Stomach (tissue), 9 donors: ENCODE data around the gene THADA. TPM values are rescaled to one million over a fixed set of nuclear protein-coding genes. Genes with fewer than 3 reads are reported as not detected.

Source experiments
- DNase-seq, 2 donors: peaks; one replicate each; pipeline versions ENCODE4 v3.0.0 to v3.0.0-alpha.2; 2013 to 2019
- H3K27ac ChIP-seq, 5 donors: fragments of 200-600 bp in 4 of 5; sonication (generic) in 4 of 5; one replicate each; pipeline ENCODE4 v1.5.1; 2013 to 2019; ENCODE audit warnings: mild to moderate bottlenecking in 1 of 5, moderate library complexity in 1 of 5
- H3K27me3 ChIP-seq, 3 donors: fragments of 200-600 bp; sonication (generic); one replicate each; pipeline ENCODE4 v1.5.1; 2017 to 2019; ENCODE audit warnings: mixed run types in 1 of 3
- H3K36me3 ChIP-seq, 4 donors: fragments of 200-600 bp; sonication (generic); 1 replicate in 3 of 4; 2 replicates in 1 of 4; pipeline ENCODE4 v1.5.1; 2016 to 2019
- H3K4me1 ChIP-seq, 4 donors: fragments of 200-600 bp; sonication (generic); one replicate each; pipeline ENCODE4 v1.5.1; 2016 to 2019
- H3K4me3 ChIP-seq, 4 donors: fragments of 200-600 bp; sonication (generic) in 3 of 4; one replicate each; pipeline ENCODE4 v1.5.1; 2016 to 2019; ENCODE audit warnings: mild to moderate bottlenecking in 1 of 4
- H3K9me3 ChIP-seq, 4 donors: fragments of 200-600 bp; sonication (generic); one replicate each; pipeline ENCODE4 v1.5.1; 2016 to 2019
- EP300 ChIP-seq: sonication (generic); formaldehyde crosslinking; IDR thresholded peaks from one replicate; pipeline ENCODE4 v1.6.1; 2017; ENCODE audit warnings: antibody characterized with exemption
- POLR2A ChIP-seq, 4 donors: fragments of 450-650 bp; IDR thresholded peaks; one replicate each; pipeline ENCODE4 v1.6.1; 2016; ENCODE audit warnings: antibody characterized with exemption in 4 of 4, control low read depth in 2 of 4, mild to moderate bottlenecking in 1 of 4, moderate library complexity in 1 of 4
- POLR2AphosphoS5 ChIP-seq, 3 donors: sonication (generic); formaldehyde crosslinking; IDR thresholded peaks; one replicate each; pipeline ENCODE4 v1.6.1; 2016; ENCODE audit warnings: antibody characterized with exemption in 3 of 3
- WGBS, 5 donors: extraction: QIAGEN DNeasy Blood & Tissue Kit in 3 of 5; methylation state at CpG; one replicate each; pipeline versions ENCODE4 v1.1.5 to v1.1.7; 2013 to 2018; 5-methylcytosine and 5-hydroxymethylcytosine counted together
- intact Hi-C: fragments of 100-400 bp; cut with DNase I; formaldehyde crosslinking; loops from one replicate; pipeline ENCODE4 v1.15.1; 2023; ENCODE audit warnings: low total_unique reads
- polyA plus RNA-seq, 3 donors: library from polyadenylated mRNA; stranded (reverse); fragments of 200-250 nt; gene quantifications; one replicate each; pipeline ENCODE4 v1.2.3, GENCODE V29; 2013
- total RNA-seq, 5 donors: library from RNA; depleted of rRNA; stranded (reverse); fragments of >200 nt; gene quantifications; one replicate each; pipeline versions ENCODE4 v1.1.0 to v1.2.3, GENCODE V29; 2014 to 2016
- TF ChIP-seq, protein P1 (sequence below), 7 experiments: fragments of 450-650 bp in 4 of 7; fragments of 200-600 bp in 3 of 7; sonication (generic) in 3 of 7; IDR thresholded peaks; one replicate each; pipeline ENCODE4 v1.5.1; 2016 to 2019; ENCODE audit warnings: antibody characterized with exemption in 7 of 7, control low read depth in 2 of 7, mild to moderate bottlenecking in 1 of 7
- donor health status: healthy with polysubstance abuse.
- donor health status: Bipolar disorder and iron deficiency.
- donor health status: healthy.

Gene THADA
- total and polyA plus RNA-seq, 8 donors = 8.0 to 109 (median 31.9) TPM

DNA sequence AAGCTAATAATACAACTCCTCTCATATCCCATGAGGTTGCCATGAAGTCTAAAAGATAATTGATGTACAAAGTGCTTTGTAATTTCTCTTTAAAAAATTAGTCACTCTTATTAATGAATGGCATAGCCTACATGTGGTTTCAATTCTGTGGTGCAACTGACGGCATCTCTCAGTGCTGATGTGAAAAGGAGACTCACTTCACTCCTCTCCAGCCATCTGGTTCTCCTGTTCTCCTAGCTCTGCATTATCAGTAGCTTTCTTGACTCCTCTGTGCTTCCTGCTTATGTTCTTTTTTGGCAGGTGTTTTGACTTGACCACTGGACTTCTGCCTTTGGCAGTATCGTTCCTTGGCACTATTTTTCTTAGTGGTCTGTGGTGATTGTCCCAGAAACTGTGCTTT is 234.6 kb downstream of the THADA start:
- WGBS, 5 donors = 64 to 89% (median 84%) methylated on average over 2 of the region's 2 CpGs
- no peaks in the 10 kb centered on the region for H3K36me3 ChIP-seq
- no peak for DNase-seq
- intact Hi-C loops = no loop called here
- H3K27ac ChIP-seq = no peak overlapping the region
- no peak overlapping the region for H3K4me3 ChIP-seq
- H3K9me3 ChIP-seq = no peaks in the 10 kb centered on the region
- H3K4me1 ChIP-seq = peaks cover 0 to 49% (median 20%) of the 10 kb centered on the region in 4 donors
- H3K27me3 ChIP-seq = no peaks in the 10 kb centered on the region
- TF ChIP-seq POLR2AphosphoS5 (IDR thresholded peaks at IDR 0.05) (no peak), POLR2A (IDR thresholded peaks at IDR 0.05) (no peak), EP300 (no peak)
- TF ChIP-seq, protein P1, sequence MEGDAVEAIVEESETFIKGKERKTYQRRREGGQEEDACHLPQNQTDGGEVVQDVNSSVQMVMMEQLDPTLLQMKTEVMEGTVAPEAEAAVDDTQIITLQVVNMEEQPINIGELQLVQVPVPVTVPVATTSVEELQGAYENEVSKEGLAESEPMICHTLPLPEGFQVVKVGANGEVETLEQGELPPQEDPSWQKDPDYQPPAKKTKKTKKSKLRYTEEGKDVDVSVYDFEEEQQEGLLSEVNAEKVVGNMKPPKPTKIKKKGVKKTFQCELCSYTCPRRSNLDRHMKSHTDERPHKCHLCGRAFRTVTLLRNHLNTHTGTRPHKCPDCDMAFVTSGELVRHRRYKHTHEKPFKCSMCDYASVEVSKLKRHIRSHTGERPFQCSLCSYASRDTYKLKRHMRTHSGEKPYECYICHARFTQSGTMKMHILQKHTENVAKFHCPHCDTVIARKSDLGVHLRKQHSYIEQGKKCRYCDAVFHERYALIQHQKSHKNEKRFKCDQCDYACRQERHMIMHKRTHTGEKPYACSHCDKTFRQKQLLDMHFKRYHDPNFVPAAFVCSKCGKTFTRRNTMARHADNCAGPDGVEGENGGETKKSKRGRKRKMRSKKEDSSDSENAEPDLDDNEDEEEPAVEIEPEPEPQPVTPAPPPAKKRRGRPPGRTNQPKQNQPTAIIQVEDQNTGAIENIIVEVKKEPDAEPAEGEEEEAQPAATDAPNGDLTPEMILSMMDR (IDR thresholded peaks at IDR 0.05) = no peak

DNA sequence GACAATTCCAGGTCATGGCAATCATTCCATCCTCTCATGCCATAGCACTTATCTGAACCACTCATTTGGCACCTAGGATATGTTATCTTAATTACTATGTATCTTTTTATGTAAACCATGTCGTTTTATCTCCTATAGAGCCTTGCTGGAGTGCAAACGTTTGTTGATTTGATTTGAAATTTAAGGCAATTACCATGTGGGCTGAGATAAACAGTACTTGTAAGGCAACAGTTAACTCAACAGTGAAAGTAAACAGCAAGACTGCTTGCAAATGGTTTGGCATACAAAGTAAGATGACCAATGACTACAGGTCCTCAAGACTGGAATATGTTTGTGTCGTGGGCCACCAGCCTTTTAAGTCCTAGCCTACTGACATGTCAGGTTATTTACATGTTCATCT is 235.7 kb downstream of the THADA start:
- H3K27me3 ChIP-seq = no peaks in the 10 kb centered on the region
- WGBS, 5 donors = 12 to 43% (median 30%) methylated on average over 3 of the region's 3 CpGs
- no peaks in the 10 kb centered on the region for H3K9me3 ChIP-seq
- DNase-seq = peak in 1 of 2 donors; percentile 16
- intact Hi-C loops = no loop called here
- H3K27ac ChIP-seq = peak overlapping the region in 1 of 5 donors; percentile 40
- H3K4me3 ChIP-seq = no peak overlapping the region
- H3K36me3 ChIP-seq = no peaks in the 10 kb centered on the region
- TF ChIP-seq POLR2AphosphoS5 (IDR thresholded peaks at IDR 0.05) = no peak
- TF ChIP-seq, protein P1 (IDR thresholded peaks at IDR 0.05) = no peak
- TF ChIP-seq EP300 = no peak
- TF ChIP-seq POLR2A (IDR thresholded peaks at IDR 0.05) = no peak
- peaks cover 0 to 59% (median 27%) of the 10 kb centered on the region in 4 donors for H3K4me1 ChIP-seq

- Histone ChIP-seq H3K36me3 (no peaks in the 10 kb centered on the region), H3K4me1 (peaks cover 0 to 59% (median 29%) of the 10 kb centered on the region in 4 donors), H3K27ac (peak overlapping the region in 4 of 5 donors; percentile 40 to 71 (median 52)), H3K27me3 (no peaks in the 10 kb centered on the region), H3K9me3 (no peaks in the 10 kb centered on the region), H3K4me3 (no peak overlapping the region)
- 42 to 86% (median 74%) methylated on average over 2 of the region's 2 CpGs for WGBS, 5 donors
- DNase-seq = peak in 1 of 2 donors; percentile 75
- intact Hi-C loops = no loop called here
- TF ChIP-seq POLR2A (IDR thresholded peaks at IDR 0.05) = no peak
- peak in 2 of 3 donors; percentile 17 to 76 for TF ChIP-seq POLR2AphosphoS5 (IDR thresholded peaks at IDR 0.05)
These were observed 237.2 kb downstream of the THADA start for GRCh38 chr2:43358410-43359201.

- no peaks in the 10 kb centered on the region for H3K9me3 ChIP-seq
- H3K36me3 ChIP-seq = no peaks in the 10 kb centered on the region
- H3K27ac ChIP-seq = peak overlapping the region in 3 of 5 donors; percentile 1 to 29 (median 16)
- DNase-seq = peak in 1 of 2 donors; percentile 25
- peaks cover 0 to 59% (median 29%) of the 10 kb centered on the region in 4 donors for H3K4me1 ChIP-seq
- intact Hi-C loops = no loop called here
- TF ChIP-seq, protein P1 (IDR thresholded peaks at IDR 0.05) = no peak
- no peak for TF ChIP-seq POLR2A (IDR thresholded peaks at IDR 0.05)
- TF ChIP-seq EP300 = no peak
- peak in 1 of 3 donors; percentile 8 for TF ChIP-seq POLR2AphosphoS5 (IDR thresholded peaks at IDR 0.05)
- H3K4me3 ChIP-seq = no peak overlapping the region
- no peaks in the 10 kb centered on the region for H3K27me3 ChIP-seq
These were observed 239.1 kb downstream of the THADA start for GRCh38 chr2:43356774-43357173.

DNA sequence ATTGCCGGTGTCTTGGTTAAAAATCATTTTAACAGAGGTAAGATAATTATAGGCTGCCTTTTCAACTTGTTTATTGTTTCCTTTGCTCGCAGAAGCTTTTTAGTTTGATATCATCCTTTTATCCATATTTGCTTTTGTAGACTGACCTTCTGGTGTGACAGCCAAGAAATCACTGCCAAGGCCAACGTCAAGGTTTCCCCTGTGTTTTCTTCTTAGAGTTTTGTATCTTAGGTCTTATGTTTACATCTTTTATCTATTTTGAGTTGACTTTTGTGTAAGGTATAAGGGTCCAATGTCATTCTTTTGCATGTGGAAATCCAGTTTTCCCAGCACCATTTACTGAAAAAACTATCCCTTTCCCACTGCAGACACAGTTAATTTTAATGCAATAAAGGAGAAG is 240.4 kb downstream of the THADA start:
- 47 to 67% (median 54%) methylated on average over 3 of the region's 3 CpGs for WGBS, 5 donors
- Histone ChIP-seq H3K4me1 (peaks cover 0 to 55% (median 32%) of the 10 kb centered on the region in 4 donors), H3K27ac (no peak overlapping the region), H3K9me3 (no peaks in the 10 kb centered on the region), H3K4me3 (no peak overlapping the region), H3K36me3 (no peaks in the 10 kb centered on the region), H3K27me3 (no peaks in the 10 kb centered on the region)
- no peak for TF ChIP-seq POLR2AphosphoS5 (IDR thresholded peaks at IDR 0.05)
- TF ChIP-seq POLR2A (IDR thresholded peaks at IDR 0.05) = no peak
- TF ChIP-seq, protein P1 (IDR thresholded peaks at IDR 0.05) = no peak
- no peak for TF ChIP-seq EP300
- no peak for DNase-seq
- intact Hi-C loops = no loop called here
